Omental fat pad (tissue), 4 donors: Measurements from ENCODE around the gene CPED1. TPM values are rescaled to one million over a fixed set of nuclear protein-coding genes. Genes with fewer than 3 reads are reported as not detected.

Experiments
- ATAC-seq: fragments of 150-250 bp; one replicate; pipeline ENCODE4 v1.9.1; 2016; ENCODE audit warnings: mild to moderate bottlenecking, moderate library complexity; ENCODE audit not compliant: low FRiP score
- DNase-seq: peaks from one replicate; pipeline ENCODE4 v3.0.0-alpha.2; 2019; ENCODE audit warnings: low spot score
- CTCF ChIP-seq, 3 donors: fragments of 450-650 bp; IDR thresholded peaks; one replicate each; pipeline ENCODE4 v1.5.1; 2016 to 2017; ENCODE audit warnings: antibody characterized with exemption in 3 of 3, mild to moderate bottlenecking in 3 of 3, moderate library complexity in 2 of 3
- small RNA-seq: library from RNA; depleted of rRNA; stranded (forward); fragments of <200 nt; gene quantifications from one replicate; pipeline ENCODE3, GENCODE V24; 2016
- total RNA-seq, 4 donors: library from RNA; depleted of rRNA; stranded (reverse); fragments of >200 nt; gene quantifications; one replicate each; pipeline ENCODE4 v1.1.0, GENCODE V29; 2016

CPED1 gene
- total RNA-seq, 4 donors from 2014 or later, result 24.9 to 63.9 (median 40.9) TPM

DNA sequence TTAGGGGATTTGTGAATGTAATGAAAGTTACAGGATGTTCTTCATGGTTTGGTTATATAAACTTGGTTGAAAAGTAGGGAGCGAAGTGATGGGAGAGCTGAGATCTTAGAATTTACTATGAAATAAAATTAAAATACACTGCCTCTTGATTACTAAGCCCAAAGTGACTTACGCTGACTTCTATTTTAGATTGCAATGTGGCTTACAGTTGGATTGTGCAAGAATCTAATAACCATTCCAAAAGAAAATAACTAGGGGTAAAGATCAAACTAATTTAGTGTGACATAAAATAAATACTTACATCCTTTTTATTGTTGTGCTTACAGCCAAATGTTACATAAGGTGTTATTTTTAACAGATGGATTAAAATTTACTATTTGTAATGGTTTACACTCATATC, 355.6 kb downstream of the CPED1 start:
- DNase-seq, result no peak
- no peak for ATAC-seq
- TF ChIP-seq CTCF (IDR thresholded peaks at IDR 0.05), result no peak

GRCh38 chr7:121344497-121344896, 356.0 kb downstream of the CPED1 start:
- TF ChIP-seq CTCF (IDR thresholded peaks at IDR 0.05), result no peak
- DNase-seq (no peak), ATAC-seq (no peak)

Small RNA genes within 50 kb of the gene (small RNA-seq; reads per million reads assigned to genes)
- gene HMGN1P18 (not detected), gene RNA5SP240 (not detected), gene RNA5SP241 (not detected), gene RNU6-517P (not detected)

Other genes with a start within 250 kb of the CPED1 start
- gene TSPAN12, start 130.6 kb upstream of the CPED1 start, total RNA-seq, result 10 to 100 TPM in 1 of 4 donors, 1 to 10 TPM in 3; 6.5 to 21.3 (median 9.1) TPM
- 10 to 100 TPM; 15.5 to 25.1 (median 17.1) TPM for gene ING3, start 37.9 kb upstream of the CPED1 start, total RNA-seq